HepG2 (cell line): ENCODE data around the gene TXNL4A. TPM values are rescaled to one million over a fixed set of nuclear protein-coding genes. Genes with fewer than 3 reads are reported as not detected.

ENCODE experiments used
- ATAC-seq: fragments of 200-7000 bp; cut with Tn5 transposase; 3 replicates; pipeline ENCODE4 v1.9.1; 2020; ENCODE audit warnings: mild to moderate bottlenecking, moderate library complexity
- BruUV-seq: library from RNA; stranded (reverse); fragments of 400-500 nt; replicated peaks from 2 replicates; lab custom pipeline; 2021; lab: Mats Ljungman, UMichigan
- CTCF ChIA-PET: fragments of 300-600 bp; formaldehyde crosslinking; extraction: SDS; loops from one replicate; lab custom pipeline; 2021; ENCODE audit warnings: low total read pairs, inconsistent platforms, low intra/inter-chr PET ratio; lab: Yijun Ruan, JAX
- POLR2A ChIA-PET: fragments of 350-600 bp; sonication (Branson Sonifier 250); formaldehyde crosslinking; loops from one replicate; lab custom pipeline; 2020; ENCODE audit warnings: antibody characterized with exemption, inconsistent platforms; lab: Yijun Ruan, JAX
- DNase-seq: peaks from one replicate; pipeline ENCODE4 v3.0.0-alpha.2; 2015; ENCODE audit warnings: low spot score
- FAIRE-seq: peaks from 3 replicates; lab custom pipeline; 2011; peaks lifted over from hg19 to GRCh38; lab: Jason Lieb, UNC
- H2AFZ ChIP-seq: one replicate; pipeline ENCODE4 v1.6.1; 2011; ENCODE audit warnings: low read length, inconsistent platforms
- H3K27ac ChIP-seq: fragments of 300-600 bp; 3 replicates; pipeline ENCODE4 v1.8.0; 2011; ENCODE audit warnings: mixed run types, mild to moderate bottlenecking, mixed read lengths, low read length, inconsistent platforms; ENCODE audit not compliant: insufficient read depth; ENCODE audit errors: extremely low read length
- H3K27me3 ChIP-seq, 2 experiments: fragments of 200-600 bp in 1 of 2; 2 replicates in 1 of 2; 3 replicates in 1 of 2; pipeline versions ENCODE4 v1.6.0 to v1.8.0; 2011; ENCODE audit warnings: low read length in 2 of 2, mild to moderate bottlenecking in 2 of 2, moderate library complexity in 2 of 2, inconsistent platforms in 1 of 2; ENCODE audit not compliant: insufficient read depth in 2 of 2, control insufficient read depth in 1 of 2
- H3K36me3 ChIP-seq, 2 experiments: fragments of 200-600 bp in 1 of 2; replicated peaks in 1 of 2; 2 replicates in 1 of 2; 3 replicates in 1 of 2; pipeline versions ENCODE4 v1.5.1 to v1.8.0; 2011; ENCODE audit warnings: low read length in 2 of 2, inconsistent platforms in 1 of 2; ENCODE audit not compliant: insufficient read depth in 2 of 2, control insufficient read depth in 1 of 2
- H3K4me1 ChIP-seq: 2 replicates; pipeline ENCODE4 v1.5.1; 2012; ENCODE audit warnings: low read length, inconsistent platforms; ENCODE audit not compliant: insufficient read depth
- H3K4me2 ChIP-seq: 2 replicates; pipeline ENCODE4 v1.6.0; 2011; ENCODE audit warnings: low read depth, low read length, inconsistent platforms
- H3K4me3 ChIP-seq, 3 experiments: fragments of 200-600 bp in 1 of 3; sonication (generic), shearing (Covaris generic) in 1 of 3; replicated peaks in 1 of 3; 2 replicates each; pipeline ENCODE4 v1.5.1; 2011 to 2016; ENCODE audit warnings: low read length in 3 of 3, inconsistent platforms in 2 of 3, low read depth in 2 of 3, mild to moderate bottlenecking in 2 of 3, control low read depth in 1 of 3, mixed read lengths in 1 of 3; ENCODE audit not compliant: insufficient read depth in 1 of 3
- H3K79me2 ChIP-seq: one replicate; pipeline ENCODE4 v1.6.1; 2011; ENCODE audit warnings: low read length, inconsistent platforms; ENCODE audit not compliant: insufficient read depth
- H3K9ac ChIP-seq: 2 replicates; pipeline ENCODE4 v1.6.0; 2011; ENCODE audit warnings: mild to moderate bottlenecking, low read depth, low read length, inconsistent platforms; ENCODE audit not compliant: insufficient read depth
- H3K9me3 ChIP-seq: 2 replicates; pipeline ENCODE4 v1.5.1; 2012; ENCODE audit warnings: mild to moderate bottlenecking, low read length
- H4K20me1 ChIP-seq: 2 replicates; pipeline ENCODE4 v1.6.0; 2011; ENCODE audit warnings: inconsistent platforms, mild to moderate bottlenecking, low read length, moderate library complexity; ENCODE audit not compliant: insufficient read depth
- ARID3A ChIP-seq: IDR thresholded peaks from 2 replicates; pipeline ENCODE4 v1.6.1; 2012; ENCODE audit warnings: low read depth, low read length, improper control_type of control experiment
- CHCHD3 ChIP-seq: sonication (generic); formaldehyde crosslinking; IDR thresholded peaks from 2 replicates; pipeline ENCODE4 v1.8.0; 2022; ENCODE audit warnings: mild to moderate bottlenecking, missing genetic modification reagents, moderate library complexity
- ELF3 ChIP-seq: IDR thresholded peaks from 2 replicates; pipeline ENCODE4 v1.6.1; 2016; ENCODE audit warnings: missing genetic modification reagents, missing compliant biosample characterization
- HDAC2 ChIP-seq: sonication (generic); formaldehyde crosslinking; IDR thresholded peaks from 2 replicates; pipeline ENCODE4 v1.4.0; 2020; ENCODE audit warnings: missing genetic modification reagents
- HMG20A ChIP-seq: IDR thresholded peaks from 2 replicates; pipeline ENCODE4 v1.6.1; 2016; ENCODE audit warnings: borderline replicate concordance
- MBD4 ChIP-seq: IDR thresholded peaks from 2 replicates; pipeline ENCODE4 v1.6.1; 2012; ENCODE audit warnings: low read length, inconsistent platforms, borderline replicate concordance
- NONO ChIP-seq, 2 experiments: fragments of 450-650 bp in 1 of 2; sonication (generic) in 1 of 2; formaldehyde crosslinking in 1 of 2; IDR thresholded peaks in 1 of 2; conservative IDR thresholded peaks in 1 of 2; 2 replicates each; pipeline versions ENCODE4 v1.6.1 to v1.8.0; 2017 to 2022; ENCODE audit warnings: mild to moderate bottlenecking in 1 of 2, missing genetic modification reagents in 1 of 2, moderate library complexity in 1 of 2
- PHB2 ChIP-seq: fragments of 450-650 bp; IDR thresholded peaks from 2 replicates; pipeline ENCODE4 v1.6.1; 2018; ENCODE audit not compliant: partially characterized antibody
- POLR2A ChIP-seq, 2 experiments: IDR thresholded peaks; 2 replicates each; pipeline ENCODE4 v1.6.1; 2011; ENCODE audit warnings: low read depth in 2 of 2, low read length in 2 of 2, mild to moderate bottlenecking in 1 of 2, moderate library complexity in 1 of 2; ENCODE audit not compliant: insufficient read depth in 1 of 2
- PREB ChIP-seq: sonication (generic); formaldehyde crosslinking; IDR thresholded peaks from 2 replicates; pipeline ENCODE4 v1.4.0; 2020; ENCODE audit warnings: missing genetic modification reagents
- RFX1 ChIP-seq: fragments of 450-650 bp; IDR thresholded peaks from 2 replicates; pipeline ENCODE4 v1.6.1; 2017
- SALL2 ChIP-seq: sonication (generic); formaldehyde crosslinking; IDR thresholded peaks from 2 replicates; pipeline ENCODE4 v1.8.1; 2023; ENCODE audit warnings: mild to moderate bottlenecking, missing genetic modification reagents, inconsistent platforms
- SRSF1 ChIP-seq: fragments of 200-400 bp; formaldehyde crosslinking; optimal IDR thresholded peaks from 2 replicates; pipeline ENCODE3; 2017; ENCODE audit warnings: mild to moderate bottlenecking, low read depth, low read length, moderate library complexity
- YEATS2 ChIP-seq: sonication (generic); formaldehyde crosslinking; IDR thresholded peaks from 2 replicates; pipeline ENCODE4 v1.4.0; 2020; ENCODE audit warnings: missing genetic modification reagents, borderline replicate concordance
- ZNF124 ChIP-seq: sonication (generic); formaldehyde crosslinking; IDR thresholded peaks from 2 replicates; pipeline ENCODE4 v1.4.0; 2020; ENCODE audit warnings: missing genetic modification reagents
- ZNF24 ChIP-seq: fragments of 450-650 bp; IDR thresholded peaks from 2 replicates; pipeline ENCODE4 v1.6.1; 2017; ENCODE audit warnings: antibody characterized with exemption, mild to moderate bottlenecking
- ZNF251 ChIP-seq: sonication (generic); formaldehyde crosslinking; IDR thresholded peaks from 2 replicates; pipeline ENCODE4 v1.9.0; 2021; ENCODE audit warnings: mild to moderate bottlenecking, missing genetic modification reagents
- ZNF264 ChIP-seq: sonication (generic); formaldehyde crosslinking; IDR thresholded peaks from 2 replicates; pipeline ENCODE4 v1.4.0; 2020; ENCODE audit warnings: missing genetic modification reagents
- ZNF282 ChIP-seq: fragments of 450-650 bp; IDR thresholded peaks from 2 replicates; pipeline ENCODE4 v1.6.1; 2018; ENCODE audit not compliant: partially characterized antibody
- ZNF331 ChIP-seq: sonication (generic); formaldehyde crosslinking; IDR thresholded peaks from 2 replicates; pipeline ENCODE4 v1.4.0; 2020; ENCODE audit warnings: missing genetic modification reagents
- ZNF556 ChIP-seq: sonication (generic); formaldehyde crosslinking; IDR thresholded peaks from 2 replicates; pipeline ENCODE4 v1.4.0; 2020; ENCODE audit warnings: mild to moderate bottlenecking, missing genetic modification reagents, borderline replicate concordance
- ZNF615 ChIP-seq: sonication (generic); formaldehyde crosslinking; IDR thresholded peaks from 2 replicates; pipeline ENCODE4 v1.5.0; 2020; ENCODE audit warnings: mild to moderate bottlenecking, missing genetic modification reagents, borderline replicate concordance
- ZNF776 ChIP-seq: sonication (generic); formaldehyde crosslinking; IDR thresholded peaks from 2 replicates; pipeline ENCODE4 v1.4.0; 2020; ENCODE audit warnings: mild to moderate bottlenecking, missing genetic modification reagents
- ZSCAN25 ChIP-seq: sonication (generic); formaldehyde crosslinking; IDR thresholded peaks from 2 replicates; pipeline ENCODE4 v1.8.0; 2022; ENCODE audit warnings: mild to moderate bottlenecking, missing genetic modification reagents
- WGBS: methylation state at CpG from one replicate; pipeline ENCODE4 v1.1.6; 2017; ENCODE audit warnings: low lambda C conversion rate; 5-methylcytosine and 5-hydroxymethylcytosine counted together
- in situ Hi-C: cut with HindIII; loops from 2 replicates; pipeline ENCODE4 v1.10.0; 2017; ENCODE audit warnings: low pct_unique_long_range_greater_than_20kb; ENCODE audit not compliant: extremely low pct_ligation_motif_present
- intact Hi-C: fragments of 100-400 bp; cut with micrococcal nuclease; formaldehyde crosslinking; loops from one replicate; pipeline ENCODE4 v1.10.0; 2022; ENCODE audit not compliant: unreplicated experiment
- polyA plus RNA-seq, 8 experiments: library from polyadenylated mRNA; depleted of rRNA in 3 of 8; stranded (reverse) in 7 of 8; unstranded in 1 of 8; fragments of >200 nt; fragmentation: Illumina TruSeq in 4 of 8; extraction: Trizol in 4 of 8; gene quantifications; 2 replicates each; pipeline versions ENCODE4 v1.2.1 to v1.2.3, GENCODE V29; 2011 to 2016; ENCODE audit warnings: low read depth in 4 of 8, missing spikeins in 1 of 8, mixed read lengths in 1 of 8; ENCODE audit not compliant: insufficient read depth in 1 of 8
- total RNA-seq, 5 experiments: library from RNA; depleted of rRNA; stranded (reverse); fragments of >200 nt; fragmentation: Illumina TruSeq; extraction: Trizol; gene quantifications; 2 replicates each; pipeline ENCODE4 v1.2.3, GENCODE V29; 2016; ENCODE audit warnings: low read depth in 1 of 5

TXNL4A gene
- total and polyA plus RNA-seq, 2 of the 13 experiments (the other 11 are each of a cell fraction or from before 2014, with no cell fraction given) = 172 to 202 TPM

GRCh38 chr18:80034068-80034851, 45.9 kb upstream of the TXNL4A start, which contains the start of gene RBFA:
Gene RBFA, plus strand, starts transcription at chr18:80034434. Its CDS starts 62 bp downstream, at chr18:80034496.
- ATAC-seq = peak; percentile 90
- Histone ChIP-seq H3K79me2 (peaks cover 27% of the 10 kb centered on the region), H3K9ac (peak within 1 kb of the TSS; percentile 82), H3K36me3 (peaks cover 9 to 18% of the 10 kb centered on the region in 2 experiments; a peak in 4 of 5 replicates), H2AFZ (no peak within 1 kb of the TSS), H3K27me3 (no peaks in the 10 kb centered on the region; a peak in 1 of 5 replicates), H4K20me1 (peaks cover 7% of the 10 kb centered on the region; the same call in 1 of the 2 replicates), H3K27ac (peak within 1 kb of the TSS; percentile 79), H3K9me3 (no peaks in the 10 kb centered on the region), H3K4me2 (peak within 1 kb of the TSS; percentile 97), H3K4me3 (peak within 1 kb of the TSS; percentile 74 to 90 (median 86)), H3K4me1 (peaks cover 37% of the 10 kb centered on the region)
- WGBS = 0% methylated on average over 35 of the region's 99 CpGs
- ChIA-PET POLR2A (interaction anchor here (0.6 to 4.5 kb wide), 23 partner anchors 10 to 129 kb away, joined by 3 to 39 read pairs (median 4); partner anchors contain the start of genes ADNP2, SLC66A2 and TXNL4A), CTCF (interaction anchor here (1.4 kb wide), 1 partner anchor 100 kb away, joined by 3 read pairs; no protein-coding TSS in a partner anchor)
- in situ Hi-C loops = loop anchor here (5.0 kb wide), 1 partner anchor 47 kb away; the partner anchor contains the start of gene TXNL4A
- peak; percentile 57 for FAIRE-seq
- intact Hi-C loops = loop anchor here (1.0 to 2.0 kb wide), 3 partner anchors 45 to 100 kb away; partner anchors contain the start of gene TXNL4A
- peak; percentile 88 for DNase-seq
- no TSS peak for BruUV-seq
- TF ChIP-seq RFX1 (no peak), CHCHD3 (no peak), ZNF124 (CRISPR knock-in tag) (no peak), POLR2A (IDR thresholded peaks at IDR 0.05; ENCODE audit: insufficient read depth in 1 of 2, low read depth in 2 of 2, low read length in 2 of 2) (peak; percentile 82 to 85), ZNF331 (CRISPR knock-in tag) (peak; percentile 26; the same call in 1 of the 2 replicates), NONO (IDR thresholded peaks at IDR 0.05) (no peak), NONO (CRISPR knock-in tag; conservative IDR thresholded peaks at IDR 0.05) (peak; percentile 81), ZNF24 (peak; percentile 49; the same call in 1 of the 2 replicates), HDAC2 (0 out of 2 replicates have a peak, but pooled peaks have one; percentile 23), ZNF776 (CRISPR knock-in tag) (peak; percentile 91), MBD4 (no peak), ZNF556 (CRISPR knock-in tag) (0 out of 2 replicates have a peak, but pooled peaks have one; percentile 61), SRSF1 (no peak), ZNF264 (CRISPR knock-in tag) (no peak), ZNF251 (no peak), YEATS2 (CRISPR knock-in tag) (peak; percentile 72), PHB2 (no peak), ZNF615 (CRISPR knock-in tag) (peak; percentile 79; the same call in 1 of the 2 replicates), ARID3A (no peak), ZSCAN25 (CRISPR knock-in tag) (peak; percentile 39; the same call in 1 of the 2 replicates), ZNF282 (no peak), ELF3 (CRISPR knock-in tag) (peak; percentile 42; the same call in 1 of the 2 replicates), SALL2 (peak; percentile 60; the same call in 1 of the 2 replicates), HMG20A (CRISPR knock-in tag) (no peak), PREB (CRISPR knock-in tag) (no peak)
